ENCODE results near the gene HTR4. TPM values are rescaled to one million over a fixed set of nuclear protein-coding genes. Genes with fewer than 3 reads are reported as not detected.

The HTR4 gene
- total RNA-seq, 1 donor from 2014 or later: 0.22 TPM

DNA sequence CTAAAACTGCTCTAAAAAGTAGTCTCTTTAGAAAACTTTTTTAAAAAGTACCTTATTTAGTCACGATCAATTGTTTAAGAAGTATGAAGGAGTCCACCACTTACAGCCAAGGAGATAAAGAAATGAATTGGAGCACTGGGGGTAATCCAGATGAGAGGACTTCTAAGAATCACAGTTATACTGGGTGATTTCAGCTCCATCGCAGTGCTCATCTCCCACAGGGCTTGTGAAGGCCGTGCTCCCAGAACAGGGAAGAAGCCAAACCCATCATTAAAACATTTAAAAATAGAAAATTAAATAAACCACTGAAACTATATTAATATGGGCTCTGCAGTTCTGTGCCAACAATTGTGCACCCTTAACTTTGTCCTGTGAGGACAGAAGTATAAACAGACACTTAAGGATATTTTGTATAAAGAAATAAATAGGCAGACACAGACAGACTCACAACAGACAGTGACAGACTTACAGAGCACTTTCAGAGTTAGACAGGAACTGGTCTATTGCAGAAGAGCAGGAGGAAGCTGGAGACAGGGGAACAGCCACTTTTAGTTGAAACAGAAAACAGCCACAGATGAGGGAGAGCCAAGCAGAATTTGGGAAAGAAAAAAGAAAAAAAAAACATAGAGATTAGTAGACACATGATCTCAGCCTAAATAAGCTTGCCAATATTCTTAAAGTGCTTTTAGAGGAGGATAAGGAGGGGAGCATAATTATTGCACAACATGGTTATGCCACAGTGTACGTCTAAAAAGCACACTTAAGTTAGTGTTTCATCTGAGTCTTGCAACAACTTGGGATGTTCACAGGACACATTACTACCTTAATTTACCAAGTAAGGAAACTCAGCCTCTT, 188.7 kb downstream of the HTR4 start:
- ATAC-seq (peak; percentile 73), DNase-seq (ENCODE audit: missing footprints) (no peak)
- intact Hi-C loops (cut with DNase I): no loop called here

GRCh38 chr5:148459669-148460068, 194.7 kb downstream of the HTR4 start:
- intact Hi-C loops (cut with DNase I): loop anchor here (10.0 kb wide), 1 partner anchor 115 kb away; no protein-coding TSS in a partner anchor
- DNase-seq (ENCODE audit: missing footprints): no peak
- no peak for ATAC-seq

DNA sequence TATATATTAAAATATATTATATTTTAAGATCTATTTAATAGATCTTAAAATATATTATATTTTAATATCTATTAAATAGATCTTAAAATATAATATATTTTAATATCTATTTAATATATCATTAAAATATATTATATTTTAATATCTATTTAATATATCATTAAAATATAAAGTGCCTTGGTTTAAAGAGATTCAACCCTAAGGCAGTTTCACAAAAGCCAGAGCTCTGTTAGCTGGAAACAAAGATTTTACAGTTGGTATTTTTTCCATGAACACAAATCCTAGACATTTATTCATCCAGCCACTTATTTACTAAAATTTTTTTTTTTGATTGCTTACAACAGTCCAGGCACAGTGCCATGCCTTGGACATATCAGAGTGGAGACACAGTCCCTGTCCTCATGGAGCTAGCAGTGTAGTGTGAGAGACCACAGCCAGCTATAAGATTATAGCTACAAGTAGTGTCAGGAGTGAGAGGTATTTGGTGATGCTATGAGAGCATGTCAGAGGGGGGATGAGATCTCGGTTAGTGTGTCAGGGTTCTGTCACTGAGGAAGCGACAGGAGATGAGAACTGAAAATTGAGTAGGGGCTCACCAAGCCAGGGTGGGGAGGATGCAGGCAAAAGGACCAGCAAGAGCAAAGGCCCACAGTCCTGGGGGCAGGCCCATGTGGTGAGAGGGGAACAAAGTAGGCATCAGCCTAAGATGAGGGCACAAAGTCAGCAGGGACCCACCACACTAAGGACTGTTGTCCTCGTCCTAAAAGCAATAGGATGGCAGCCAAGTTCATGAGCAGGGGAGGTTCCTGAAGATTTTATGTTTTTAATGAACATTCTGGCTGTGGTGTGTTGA, 196.1 kb downstream of the HTR4 start:
- no peak for DNase-seq (ENCODE audit: missing footprints)
- intact Hi-C loops (cut with DNase I): loop anchor here (10.0 kb wide), 1 partner anchor 117 kb away; no protein-coding TSS in a partner anchor

DNA sequence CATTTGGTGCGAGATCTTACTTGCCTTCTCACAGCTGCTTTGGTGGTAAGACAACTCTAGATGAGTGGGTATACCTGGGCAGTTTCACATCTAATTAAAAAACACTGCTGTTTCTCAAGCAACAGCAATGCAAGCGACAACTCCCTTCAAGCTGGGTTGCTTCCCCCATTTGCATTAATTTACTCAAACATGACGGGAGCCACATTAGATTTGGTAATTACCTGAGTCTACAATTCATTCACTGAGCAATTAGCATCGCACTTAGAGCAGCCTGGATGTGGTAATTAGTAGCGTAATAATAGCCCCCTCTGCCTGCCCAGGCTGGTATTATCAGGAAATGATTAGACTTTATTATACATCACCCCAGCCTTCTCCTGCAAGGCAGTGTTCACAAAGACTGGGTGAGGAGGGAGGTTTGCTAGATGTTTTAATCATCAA, 197.1 kb downstream of the HTR4 start:
- ATAC-seq (no peak), DNase-seq (ENCODE audit: missing footprints) (no peak)
- intact Hi-C loops (cut with DNase I): loop anchor here (10.0 kb wide), 1 partner anchor 118 kb away; no protein-coding TSS in a partner anchor

More for the DNA sequence above, 196.1 kb downstream of the HTR4 start:
- no peak for ATAC-seq

- DNase-seq (ENCODE audit: missing footprints): no peak
- ATAC-seq: peak; percentile 29
- intact Hi-C loops (cut with DNase I): loop anchor here (10.0 kb wide), 1 partner anchor 120 kb away; no protein-coding TSS in a partner anchor
Observed at GRCh38 chr5:148455185-148455584, 199.1 kb downstream of the HTR4 start.

DNA sequence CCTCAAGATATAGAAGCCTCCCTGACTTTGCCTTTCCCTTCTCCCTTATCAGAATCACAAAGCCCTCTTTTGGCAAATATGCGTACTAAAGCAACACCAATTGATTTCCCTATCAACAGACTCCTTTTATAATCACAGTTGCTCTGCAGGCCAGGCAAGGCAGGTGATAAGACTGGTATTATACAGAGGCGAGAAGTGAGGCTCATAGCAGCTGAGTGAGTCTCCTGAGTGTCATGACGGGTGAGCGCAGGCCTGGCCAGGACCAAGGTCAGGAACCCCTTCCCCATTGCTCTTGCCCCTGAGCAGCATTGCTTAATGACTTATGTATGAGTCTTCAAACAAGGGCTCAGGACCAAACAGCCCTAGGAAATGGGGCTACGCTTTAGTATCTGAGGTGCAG, 199.8 kb downstream of the HTR4 start:
- ATAC-seq (peak; percentile 56), DNase-seq (ENCODE audit: missing footprints) (peak; percentile 63)
- intact Hi-C loops (cut with DNase I): loop anchor here (5.0 to 10.0 kb wide), 2 partner anchors 88 to 120 kb away; no protein-coding TSS in a partner anchor

DNA sequence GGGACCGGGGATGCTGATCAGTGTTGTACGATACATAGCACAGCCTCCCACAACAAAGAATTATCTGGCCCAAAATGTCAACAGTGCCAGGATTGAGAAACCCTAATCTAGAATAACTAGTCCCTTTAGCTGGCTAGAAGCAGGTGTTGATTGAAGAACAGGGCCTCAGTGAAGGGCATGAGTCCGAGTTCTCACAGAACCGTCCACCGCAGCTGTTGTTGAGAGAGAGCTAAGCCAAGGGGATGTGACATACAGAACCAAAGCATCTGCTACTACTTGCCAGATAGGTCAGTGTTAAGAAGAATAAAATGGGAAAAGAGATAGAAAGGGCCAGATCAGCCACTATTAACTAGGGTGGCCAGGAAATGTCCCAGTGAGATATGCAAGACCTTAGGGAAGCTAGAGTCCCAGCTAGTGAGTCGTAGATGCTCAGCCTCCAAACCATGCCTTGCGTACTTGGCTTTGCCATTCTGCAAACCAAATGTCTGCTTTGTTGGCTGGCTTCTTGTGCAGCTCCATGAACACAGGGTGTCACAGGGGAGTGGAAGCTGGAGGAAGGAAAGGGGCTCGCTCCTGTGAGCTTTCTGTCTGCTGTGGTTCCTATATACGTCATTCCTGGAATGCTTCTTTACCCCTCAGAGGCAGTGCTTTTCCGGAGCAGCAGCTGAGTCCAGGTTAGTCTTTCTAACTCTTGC, 201.7 kb downstream of the HTR4 start:
- ATAC-seq: peak; percentile 89
- DNase-seq (ENCODE audit: missing footprints): peak; percentile 65
- intact Hi-C loops (cut with DNase I): loop anchor here (5.0 to 10.0 kb wide), 2 partner anchors 90 to 122 kb away; no protein-coding TSS in a partner anchor

GRCh38 chr5:148446611-148447010, 207.7 kb downstream of the HTR4 start:
- ATAC-seq: no peak
- intact Hi-C loops (cut with DNase I): loop anchor here (10.0 kb wide), 2 partner anchors 262 to 588 kb away; no protein-coding TSS in a partner anchor
- DNase-seq (ENCODE audit: missing footprints): no peak

- no peak for DNase-seq (ENCODE audit: missing footprints)
- no peak for ATAC-seq
- intact Hi-C loops (cut with DNase I): loop anchor here (2.0 to 10.0 kb wide), 3 partner anchors 155 to 589 kb away; no protein-coding TSS in a partner anchor
Observed at GRCh38 chr5:148445578-148445977, 208.7 kb downstream of the HTR4 start.

GRCh38 chr5:148443998-148444397, 210.3 kb downstream of the HTR4 start:
- peak; percentile 83 for ATAC-seq
- intact Hi-C loops (cut with DNase I): loop anchor here (1.0 to 10.0 kb wide), 4 partner anchors 153 to 591 kb away; no protein-coding TSS in a partner anchor
- DNase-seq (ENCODE audit: missing footprints): no peak

- DNase-seq (ENCODE audit: missing footprints) (no peak), ATAC-seq (no peak)
- intact Hi-C loops (cut with DNase I): loop anchor here (10.0 kb wide), 2 partner anchors 258 to 592 kb away; no protein-coding TSS in a partner anchor
Observed at GRCh38 chr5:148443241-148443640, 211.1 kb downstream of the HTR4 start.

GRCh38 chr5:148438933-148439332, 215.4 kb downstream of the HTR4 start:
- ATAC-seq (no peak), DNase-seq (ENCODE audit: missing footprints) (no peak)
- intact Hi-C loops (cut with DNase I): no loop called here

GRCh38 chr5:148437249-148437648, 217.1 kb downstream of the HTR4 start:
- intact Hi-C loops (cut with DNase I): no loop called here
- ATAC-seq: no peak
- DNase-seq (ENCODE audit: missing footprints): no peak

- DNase-seq (ENCODE audit: missing footprints): no peak
- no peak for ATAC-seq
- intact Hi-C loops (cut with DNase I): no loop called here
Observed at GRCh38 chr5:148436029-148436428, 218.3 kb downstream of the HTR4 start.

DNA sequence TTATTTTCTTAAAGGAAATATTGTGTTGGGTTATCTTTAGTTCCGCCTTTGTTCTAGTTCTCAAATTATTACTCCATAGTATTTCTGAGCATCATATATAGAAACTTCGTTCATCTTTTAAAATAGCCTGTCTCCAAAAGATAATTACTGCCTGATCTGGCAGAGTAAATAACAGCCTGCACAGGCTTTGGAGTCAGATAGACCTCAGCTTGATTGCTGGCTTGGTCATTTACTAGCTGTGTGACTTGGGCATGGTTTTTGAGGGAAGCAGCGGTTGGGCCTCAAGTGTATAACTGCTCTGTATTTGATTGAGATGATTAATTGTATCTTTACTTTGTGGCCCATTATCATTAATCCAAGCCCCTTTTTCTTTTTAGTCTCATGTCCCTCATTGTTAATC, 220.5 kb downstream of the HTR4 start:
- intact Hi-C loops (cut with DNase I): no loop called here
- no peak for DNase-seq (ENCODE audit: missing footprints)

More for the DNA sequence above, 220.5 kb downstream of the HTR4 start:
- ATAC-seq: no peak
